HEK293 (cell line): ENCODE measurements around the gene MAU2.

Experiments
- CTCF ChIP-seq: fragments of 450-650 bp; formaldehyde crosslinking; IDR thresholded peaks from 2 replicates; pipeline ENCODE4 v1.5.1; 2016; ENCODE audit warnings: missing biosample characterization, missing genetic modification characterization
- HIC1 ChIP-seq: fragments of 450-650 bp; formaldehyde crosslinking; IDR thresholded peaks from 2 replicates; pipeline ENCODE4 v1.5.1; 2016; ENCODE audit warnings: missing biosample characterization, missing genetic modification characterization
- ZBTB49 ChIP-seq: fragments of 450-650 bp; formaldehyde crosslinking; IDR thresholded peaks from 2 replicates; pipeline ENCODE4 v1.5.1; 2016; ENCODE audit warnings: missing biosample characterization, missing genetic modification characterization, low read depth
- ZNF121 ChIP-seq: fragments of 450-650 bp; formaldehyde crosslinking; IDR thresholded peaks from 2 replicates; pipeline ENCODE4 v1.5.1; 2016; ENCODE audit warnings: missing biosample characterization, missing genetic modification characterization
- ZNF24 ChIP-seq: fragments of 450-650 bp; formaldehyde crosslinking; IDR thresholded peaks from 2 replicates; pipeline ENCODE4 v1.5.1; 2016; ENCODE audit warnings: missing biosample characterization, missing genetic modification characterization
- ZNF843 ChIP-seq: fragments of 450-650 bp; formaldehyde crosslinking; IDR thresholded peaks from 2 replicates; pipeline ENCODE4 v1.5.1; 2016; ENCODE audit warnings: missing biosample characterization, missing genetic modification characterization

GRCh38 chr19:19316082-19316481, 4.5 kb upstream of the MAU2 start:
- no peak for TF ChIP-seq CTCF (tag by site-specific recombination)
- TF ChIP-seq ZNF121 (tag by site-specific recombination) = no peak
- TF ChIP-seq ZNF24 (tag by site-specific recombination) = no peak
- TF ChIP-seq ZBTB49 (tag by site-specific recombination) = no peak
- no peak for TF ChIP-seq ZNF843 (tag by site-specific recombination)
- TF ChIP-seq HIC1 = no peak
